Astrocyte (in vitro differentiated cells and primary cell): Measurements from ENCODE around the gene EXO5.

Experiments used
- CTCF ChIP-seq: IDR thresholded peaks from 2 replicates; pipeline ENCODE4 v1.5.1; 2011; ENCODE audit warnings: low read depth, mild to moderate bottlenecking, inconsistent platforms, low read length, moderate library complexity; ENCODE audit not compliant: insufficient read depth
- EZH2 ChIP-seq: IDR thresholded peaks from 2 replicates; pipeline ENCODE4 v1.6.1; 2012; ENCODE audit warnings: mild to moderate bottlenecking, low read length, inconsistent platforms; ENCODE audit not compliant: insufficient read depth

GRCh38 chr1:40469327-40469726 is 39.2 kb upstream of the EXO5 start:
- TF ChIP-seq EZH2: no peak
- TF ChIP-seq CTCF: no peak
